CD4-positive, alpha-beta T cell treated with Interleukin-1 beta for 1 hour (primary cell): ENCODE results near the gene RGS19.
A peak's percentile ranks its signal among the peaks of the same experiment; 100 is the strongest.
"Not testable (repeated sequence)": the region's sequence is repeated elsewhere in the genome, so short reads cannot be mapped to it uniquely, and the experiment has no call there.

Experiments used
- DNase-seq, 2 donors: peaks; one replicate each; pipeline ENCODE4 v3.0.0-alpha.2; 2020 to 2022

RGS19 gene

GRCh38 chr20:64079273-64080012 is at the start of gene RGS19:
TSS of gene RGS19 (minus strand) at chr20:64079518. CDS start at chr20:64076886, 2,632 bp downstream.
- DNase-seq, result peak; percentile 76 to 87

GRCh38 chr20:64123517-64123916 is 44.2 kb upstream of the RGS19 start:
- DNase-seq, result not testable (repeated sequence)

- DNase-seq, result not testable (repeated sequence)
These were observed 43.6 kb upstream of the RGS19 start for GRCh38 chr20:64122927-64123326.

- DNase-seq, result no peak
These were observed 42.3 kb upstream of the RGS19 start for GRCh38 chr20:64121586-64121985.

GRCh38 chr20:64119681-64120341 is 40.5 kb upstream of the RGS19 start:
- no peak for DNase-seq

DNA sequence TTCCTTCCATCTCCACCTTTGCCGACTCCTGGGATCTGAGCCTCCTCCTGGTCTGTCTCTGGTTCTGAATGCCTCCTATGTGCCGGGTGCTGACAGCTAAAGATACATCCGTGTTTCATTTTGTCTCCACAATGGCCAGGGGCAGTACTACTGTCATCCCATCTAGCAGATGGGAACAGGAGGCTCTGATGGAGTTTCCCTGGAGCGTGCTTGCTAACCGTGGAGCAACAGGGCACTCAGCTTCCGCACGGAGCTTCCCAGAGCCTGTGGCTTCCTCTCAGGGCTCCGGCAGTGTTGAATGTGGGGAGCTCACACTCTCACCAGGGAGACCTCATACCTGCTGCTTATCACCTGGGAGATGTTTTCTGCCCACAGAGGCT is 40.0 kb upstream of the RGS19 start:
- DNase-seq, result no peak

- not testable (repeated sequence) for DNase-seq
These were observed 38.1 kb upstream of the RGS19 start for GRCh38 chr20:64117432-64117777.

DNA sequence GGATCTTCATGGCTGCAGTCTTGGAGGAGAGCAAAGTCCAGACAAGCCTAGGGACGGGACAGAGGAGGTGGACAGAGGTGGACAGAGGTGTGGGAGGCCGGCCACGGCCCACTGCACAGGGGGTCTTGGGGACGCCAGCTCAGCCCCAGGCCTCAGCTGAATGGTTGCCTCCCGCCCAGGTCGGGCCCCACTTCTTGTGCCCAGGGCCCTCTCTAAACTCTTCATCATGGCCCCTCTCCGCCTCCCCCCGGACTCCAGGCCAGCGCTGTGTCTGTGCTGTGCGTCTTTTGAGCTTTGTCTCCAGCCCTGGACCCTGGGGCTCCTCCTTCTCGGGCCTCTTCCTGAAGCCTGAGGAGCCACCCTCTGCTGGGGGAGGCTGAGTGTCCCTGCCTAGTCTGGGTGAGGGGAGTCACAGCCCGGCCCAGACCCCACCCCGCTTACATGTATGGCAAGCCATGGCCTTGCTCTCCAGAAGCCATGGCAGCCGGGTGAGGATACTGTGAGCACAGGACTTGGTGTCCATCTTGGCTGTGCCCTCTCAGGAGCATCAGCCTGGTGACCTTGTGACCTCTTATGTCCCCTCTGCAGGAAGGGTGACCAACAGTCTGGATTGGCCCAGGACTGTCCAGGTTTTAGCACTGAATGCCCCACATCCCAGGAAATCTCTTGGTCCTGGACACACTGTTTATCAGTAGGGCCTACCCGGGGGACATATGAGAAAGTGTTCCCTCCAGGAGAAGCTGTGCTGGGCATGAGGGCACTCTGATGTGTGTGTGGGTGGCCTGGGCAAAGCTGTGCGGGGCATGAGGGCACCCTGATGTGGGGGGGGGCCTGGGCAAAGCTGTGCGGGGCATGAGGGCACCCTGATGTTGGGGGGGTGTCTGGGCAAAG is 37.5 kb upstream of the RGS19 start:
- DNase-seq, result no peak

DNA sequence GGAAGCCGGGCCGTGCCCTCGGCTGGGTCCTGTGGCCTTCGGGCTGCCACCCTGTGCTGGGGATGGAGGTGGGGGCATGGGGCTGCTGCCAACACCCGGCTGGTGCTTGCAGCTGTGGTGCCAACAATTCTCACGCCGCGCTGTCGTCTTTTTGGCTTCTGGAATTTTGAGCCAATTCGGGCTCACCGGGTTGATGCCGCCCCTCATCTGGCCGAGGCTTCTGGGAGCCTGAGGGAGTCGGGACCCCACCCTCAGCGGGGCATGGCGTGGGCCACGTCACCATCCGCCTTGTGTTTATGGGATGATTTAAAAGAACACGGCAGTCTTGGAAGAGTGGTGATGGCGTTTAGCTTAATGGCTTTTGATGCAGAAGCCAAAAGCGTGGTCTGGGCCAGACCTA is 36.7 kb upstream of the RGS19 start:
- DNase-seq, result no peak

DNA sequence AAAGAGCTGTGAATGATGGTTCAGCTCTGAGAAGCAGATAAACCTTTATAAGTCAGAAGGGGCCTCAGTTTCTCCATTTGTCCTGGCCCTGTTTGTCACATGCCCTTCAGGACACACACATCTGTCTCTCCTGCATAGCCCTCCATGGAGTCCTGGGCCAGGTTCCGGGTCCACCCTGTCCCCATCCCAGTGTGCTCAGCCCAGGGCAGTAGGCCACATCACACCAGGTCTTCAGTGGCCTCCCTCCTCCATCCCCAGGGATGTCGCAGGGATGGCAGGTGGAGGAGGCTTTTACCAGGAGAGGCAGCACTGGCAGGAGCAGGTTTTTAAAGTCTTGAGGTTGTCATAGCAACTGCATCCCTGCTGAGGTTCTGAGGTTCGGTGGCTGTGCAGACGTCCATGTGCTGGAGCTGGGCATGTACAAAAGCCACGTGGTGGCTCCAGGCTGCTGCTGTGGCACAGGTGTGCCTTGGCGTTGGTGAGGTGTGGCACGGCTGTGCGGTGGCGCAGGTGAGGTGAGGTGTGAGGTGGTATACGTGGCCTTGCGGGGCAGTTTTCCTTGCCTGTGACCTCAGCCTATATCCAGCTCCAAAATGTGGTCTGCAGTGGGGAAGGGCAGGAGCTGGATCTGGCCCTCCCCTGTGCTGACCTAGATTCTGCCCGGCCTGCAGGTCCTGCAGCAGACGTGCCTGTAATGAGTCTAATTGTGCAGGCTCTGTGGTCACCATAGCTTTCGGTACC is 36.0 kb upstream of the RGS19 start:
- no peak for DNase-seq

- no peak for DNase-seq
These were observed 35.1 kb upstream of the RGS19 start for GRCh38 chr20:64114356-64114971.

DNA sequence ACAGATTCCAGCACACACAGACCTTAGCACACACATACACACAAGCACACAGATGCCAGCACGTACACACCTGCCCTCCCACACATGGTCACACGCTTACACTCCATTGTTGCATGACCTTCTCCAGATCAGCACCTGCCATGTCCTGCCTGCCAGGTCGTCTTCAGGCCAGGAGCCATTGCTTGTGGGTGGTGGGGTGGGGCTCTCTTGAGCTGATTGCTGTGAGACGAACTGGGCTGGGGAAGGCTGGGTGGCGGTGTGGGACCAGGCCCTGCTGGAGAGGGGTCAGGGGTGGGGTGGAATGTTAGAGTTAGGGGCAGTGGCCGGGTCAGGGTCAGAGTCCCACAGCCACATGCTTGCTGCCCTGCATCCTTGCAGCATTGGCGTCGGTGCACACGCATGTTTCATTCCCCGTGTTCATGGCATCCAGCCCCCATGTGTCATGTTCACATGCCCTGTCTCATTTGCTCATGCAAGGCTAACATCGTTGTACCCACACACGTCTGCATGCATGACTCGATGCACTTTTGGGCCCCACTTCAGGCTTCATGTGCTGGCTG is 34.6 kb upstream of the RGS19 start:
- no peak for DNase-seq

- no peak for DNase-seq
These were observed 34.1 kb upstream of the RGS19 start for GRCh38 chr20:64113444-64113775.

DNA sequence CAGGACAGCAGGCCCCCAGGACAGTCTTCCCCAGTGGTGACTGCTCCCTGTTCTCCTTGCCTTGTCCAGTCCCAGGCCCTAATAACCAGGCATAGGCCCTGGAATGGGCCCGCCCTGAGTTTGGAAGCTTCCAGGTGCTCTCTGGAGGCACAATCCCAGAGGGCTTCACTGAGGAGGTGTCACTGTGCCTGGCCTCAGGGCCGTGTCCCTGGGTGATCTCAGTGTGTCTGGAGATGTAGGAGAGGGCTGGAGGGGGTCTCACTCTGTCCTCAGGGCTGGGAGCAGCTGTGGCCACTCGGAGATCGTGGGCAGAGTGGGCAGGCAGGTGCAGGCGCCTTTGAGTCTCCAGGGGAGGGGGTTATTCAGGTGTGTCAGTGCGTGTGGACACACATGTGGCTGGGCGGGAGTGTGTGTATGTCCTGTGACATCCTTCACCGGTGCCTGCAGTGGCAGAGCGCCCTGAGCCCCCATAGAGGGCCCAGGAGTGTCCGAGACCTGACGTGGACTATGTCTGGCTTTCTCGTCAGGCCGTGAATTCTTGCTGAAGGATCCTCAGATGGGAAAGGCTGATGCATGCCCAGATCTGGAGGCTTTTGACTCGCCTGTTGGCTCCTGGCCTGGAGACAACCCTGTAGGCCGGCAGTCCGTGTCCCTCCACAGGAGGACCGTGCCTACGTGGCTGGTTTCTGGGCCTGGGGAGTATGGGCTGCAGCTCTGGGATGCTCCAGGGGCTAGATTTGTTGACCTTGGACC is 33.5 kb upstream of the RGS19 start:
- DNase-seq, result no peak

DNA sequence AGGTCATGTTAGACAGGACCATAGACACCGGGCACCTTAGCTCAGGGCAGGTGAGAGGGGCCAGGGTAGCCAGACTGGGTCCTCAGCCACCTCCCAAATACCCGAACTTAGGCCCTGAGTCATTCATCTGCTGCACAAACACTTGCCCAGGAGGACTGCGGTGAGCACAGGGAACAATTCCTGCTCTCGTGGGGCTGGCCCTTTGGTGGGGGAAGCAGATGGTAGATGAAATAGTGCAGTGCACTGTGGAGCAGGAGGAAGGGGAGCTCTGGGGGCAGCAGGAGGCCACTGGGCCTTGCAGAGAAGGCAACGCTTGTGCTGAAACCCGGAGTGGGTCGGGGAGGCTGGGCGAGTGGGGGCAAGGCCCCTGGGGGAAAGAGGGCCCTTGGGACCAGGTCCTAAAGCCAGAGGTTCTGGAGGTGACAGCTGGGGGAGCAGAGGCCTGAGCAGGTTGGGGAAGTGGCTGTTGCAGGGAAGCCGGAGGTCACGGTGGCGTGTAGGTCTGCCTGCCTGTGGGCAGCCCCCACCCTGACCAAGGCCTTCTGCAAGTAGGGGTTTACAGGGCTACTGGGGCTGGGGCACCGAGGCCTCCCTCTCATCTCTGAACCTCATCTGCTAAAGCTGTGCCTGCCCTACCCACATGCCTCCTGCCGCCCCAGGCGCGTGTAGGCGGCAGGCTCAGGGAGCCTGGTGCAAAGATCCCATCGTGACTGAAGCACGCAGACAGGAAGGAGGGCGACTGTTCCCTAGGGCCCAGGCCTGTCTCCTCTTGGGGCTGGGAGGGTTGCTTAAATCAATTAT is 32.7 kb upstream of the RGS19 start:
- DNase-seq, result no peak

- DNase-seq, result no peak
These were observed 31.2 kb upstream of the RGS19 start for GRCh38 chr20:64110411-64111068.

DNA sequence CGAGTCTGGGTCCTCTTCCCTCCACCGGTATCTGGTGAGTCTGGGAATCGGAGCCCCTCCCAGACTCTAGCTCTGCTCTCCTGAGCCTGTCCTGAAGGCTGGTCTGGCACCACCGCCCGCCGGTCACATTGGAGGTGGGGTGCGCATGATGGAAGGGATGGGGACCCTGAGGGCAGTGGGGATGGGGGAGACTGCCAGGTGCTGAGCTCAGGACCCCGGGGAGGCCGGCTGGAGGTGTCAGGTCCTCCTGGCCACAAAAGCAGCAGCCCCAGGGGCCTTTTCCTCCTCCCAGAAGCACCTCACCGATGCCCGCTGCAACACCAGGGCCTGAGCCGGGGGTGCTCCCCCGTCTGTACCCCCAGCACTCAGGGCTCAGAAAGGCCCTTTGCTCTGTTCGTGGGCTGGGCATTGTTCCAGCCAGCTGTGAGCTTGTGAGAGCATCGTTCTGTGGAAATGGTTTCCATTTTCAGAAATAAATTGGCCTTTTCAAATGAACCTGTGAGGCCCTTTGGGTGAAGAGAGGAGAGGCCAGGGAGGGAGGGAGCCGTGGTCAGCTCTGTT is 30.6 kb upstream of the RGS19 start:
- DNase-seq, result no peak

- DNase-seq, result no peak
These were observed 29.7 kb upstream of the RGS19 start for GRCh38 chr20:64108731-64109681.
